ENCODE data around the gene TRIO.

DNA sequence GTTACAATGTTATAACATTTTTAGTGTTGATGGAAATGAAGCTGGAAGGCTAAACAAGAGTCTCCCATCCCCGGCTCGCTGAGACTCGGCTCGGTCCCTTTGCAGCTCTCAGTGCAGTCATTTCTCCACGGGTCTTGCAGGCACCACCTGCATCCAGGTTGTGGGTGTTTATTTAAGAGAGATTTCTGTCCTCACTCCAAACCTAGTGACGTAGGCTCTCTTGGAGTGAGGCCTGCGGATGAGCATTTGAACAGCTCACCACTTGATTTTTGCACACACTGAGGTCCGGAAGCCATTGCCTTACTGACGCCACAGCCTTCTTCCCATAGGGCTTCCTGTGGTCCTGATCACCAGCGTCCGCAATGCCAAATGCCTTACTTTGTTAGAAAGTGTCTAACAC lies 240.8 kb downstream of the TRIO start:
- no peak for TF ChIP-seq ZBTB48 (tag by site-specific recombination; IDR thresholded peaks at IDR 0.05)
- TF ChIP-seq, protein P1, sequence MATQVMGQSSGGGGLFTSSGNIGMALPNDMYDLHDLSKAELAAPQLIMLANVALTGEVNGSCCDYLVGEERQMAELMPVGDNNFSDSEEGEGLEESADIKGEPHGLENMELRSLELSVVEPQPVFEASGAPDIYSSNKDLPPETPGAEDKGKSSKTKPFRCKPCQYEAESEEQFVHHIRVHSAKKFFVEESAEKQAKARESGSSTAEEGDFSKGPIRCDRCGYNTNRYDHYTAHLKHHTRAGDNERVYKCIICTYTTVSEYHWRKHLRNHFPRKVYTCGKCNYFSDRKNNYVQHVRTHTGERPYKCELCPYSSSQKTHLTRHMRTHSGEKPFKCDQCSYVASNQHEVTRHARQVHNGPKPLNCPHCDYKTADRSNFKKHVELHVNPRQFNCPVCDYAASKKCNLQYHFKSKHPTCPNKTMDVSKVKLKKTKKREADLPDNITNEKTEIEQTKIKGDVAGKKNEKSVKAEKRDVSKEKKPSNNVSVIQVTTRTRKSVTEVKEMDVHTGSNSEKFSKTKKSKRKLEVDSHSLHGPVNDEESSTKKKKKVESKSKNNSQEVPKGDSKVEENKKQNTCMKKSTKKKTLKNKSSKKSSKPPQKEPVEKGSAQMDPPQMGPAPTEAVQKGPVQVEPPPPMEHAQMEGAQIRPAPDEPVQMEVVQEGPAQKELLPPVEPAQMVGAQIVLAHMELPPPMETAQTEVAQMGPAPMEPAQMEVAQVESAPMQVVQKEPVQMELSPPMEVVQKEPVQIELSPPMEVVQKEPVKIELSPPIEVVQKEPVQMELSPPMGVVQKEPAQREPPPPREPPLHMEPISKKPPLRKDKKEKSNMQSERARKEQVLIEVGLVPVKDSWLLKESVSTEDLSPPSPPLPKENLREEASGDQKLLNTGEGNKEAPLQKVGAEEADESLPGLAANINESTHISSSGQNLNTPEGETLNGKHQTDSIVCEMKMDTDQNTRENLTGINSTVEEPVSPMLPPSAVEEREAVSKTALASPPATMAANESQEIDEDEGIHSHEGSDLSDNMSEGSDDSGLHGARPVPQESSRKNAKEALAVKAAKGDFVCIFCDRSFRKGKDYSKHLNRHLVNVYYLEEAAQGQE (tag by site-specific recombination; IDR thresholded peaks at IDR 0.05): no peak
